HG02943 (cell line): ENCODE measurements around the gene EME1.

Source experiments
- ATAC-seq: cut with Tn5 transposase; IDR thresholded peaks from one replicate; pipeline ENCODE4 v1.9.1; 2021; ENCODE audit warnings: mild to moderate bottlenecking, low read depth, moderate library complexity; ENCODE audit not compliant: unreplicated experiment

EME1 gene

DNA sequence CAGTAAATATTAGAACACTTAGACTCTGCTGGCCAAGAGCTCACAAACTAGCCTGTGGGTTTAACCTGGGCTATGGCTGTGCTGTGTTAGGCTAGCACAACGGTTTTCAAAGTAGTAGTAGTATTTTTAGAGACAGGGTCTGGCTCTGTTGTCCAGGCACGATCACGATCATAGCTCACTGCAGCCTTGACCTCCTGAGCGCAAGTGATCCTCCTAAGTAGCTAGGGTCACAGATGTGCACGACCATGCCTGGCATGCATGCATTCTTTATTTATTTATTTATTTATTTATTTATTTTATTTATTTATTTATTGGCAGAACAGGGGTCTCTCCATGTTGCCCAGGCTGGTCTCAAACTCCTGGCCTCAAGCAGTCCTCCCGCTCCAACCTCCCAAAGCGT lies 10.4 kb upstream of the EME1 start:
- no peak for ATAC-seq

DNA sequence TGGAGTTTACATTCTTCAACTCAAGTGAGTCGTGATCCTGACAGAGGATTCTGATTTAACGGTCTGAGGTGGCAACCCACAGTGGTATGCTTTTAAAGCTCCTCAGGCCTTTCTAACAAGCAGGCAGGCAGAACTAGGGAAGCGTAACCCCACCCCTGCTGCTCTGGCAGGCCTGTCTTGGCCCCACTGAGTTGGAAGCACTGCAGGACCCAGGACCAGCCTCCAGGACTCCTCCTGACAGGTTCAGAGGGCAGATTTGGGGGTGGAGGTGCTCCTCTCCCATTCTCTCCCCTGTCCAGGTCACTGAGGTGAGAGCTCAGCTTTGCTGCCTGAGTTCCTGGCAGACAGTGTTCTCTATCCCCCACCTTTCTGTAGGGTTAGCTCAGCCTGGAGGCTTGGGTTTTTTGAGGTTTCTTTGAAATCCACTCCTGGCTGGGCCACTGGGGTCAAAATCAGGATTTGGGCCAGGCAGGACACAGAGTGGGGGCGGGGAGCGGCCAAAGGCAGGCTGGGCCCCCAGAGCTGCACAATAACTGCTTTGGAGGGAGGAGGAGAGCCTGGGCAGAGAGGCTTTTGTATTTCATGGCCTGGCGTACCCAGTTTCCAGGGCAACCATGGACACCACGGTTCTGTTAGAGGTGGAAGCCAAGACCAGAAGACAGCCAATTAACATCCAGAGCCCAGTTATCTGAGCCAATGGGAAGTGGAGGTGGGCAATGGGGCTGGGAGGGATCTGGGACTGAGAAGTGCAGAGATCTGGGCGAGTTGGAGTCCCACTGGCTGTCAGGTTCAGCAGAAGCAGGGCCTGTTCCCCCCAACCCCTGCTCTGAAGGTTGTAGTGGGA lies 9.6 kb upstream of the EME1 start:
- ATAC-seq, result no peak

GRCh38 chr17:50364061-50364458 lies 9.0 kb upstream of the EME1 start:
- ATAC-seq, result no peak

- no peak for ATAC-seq
Measured at GRCh38 chr17:50364715-50365114, 8.3 kb upstream of the EME1 start.

GRCh38 chr17:50365165-50365564 lies 7.9 kb upstream of the EME1 start:
- no peak for ATAC-seq

DNA sequence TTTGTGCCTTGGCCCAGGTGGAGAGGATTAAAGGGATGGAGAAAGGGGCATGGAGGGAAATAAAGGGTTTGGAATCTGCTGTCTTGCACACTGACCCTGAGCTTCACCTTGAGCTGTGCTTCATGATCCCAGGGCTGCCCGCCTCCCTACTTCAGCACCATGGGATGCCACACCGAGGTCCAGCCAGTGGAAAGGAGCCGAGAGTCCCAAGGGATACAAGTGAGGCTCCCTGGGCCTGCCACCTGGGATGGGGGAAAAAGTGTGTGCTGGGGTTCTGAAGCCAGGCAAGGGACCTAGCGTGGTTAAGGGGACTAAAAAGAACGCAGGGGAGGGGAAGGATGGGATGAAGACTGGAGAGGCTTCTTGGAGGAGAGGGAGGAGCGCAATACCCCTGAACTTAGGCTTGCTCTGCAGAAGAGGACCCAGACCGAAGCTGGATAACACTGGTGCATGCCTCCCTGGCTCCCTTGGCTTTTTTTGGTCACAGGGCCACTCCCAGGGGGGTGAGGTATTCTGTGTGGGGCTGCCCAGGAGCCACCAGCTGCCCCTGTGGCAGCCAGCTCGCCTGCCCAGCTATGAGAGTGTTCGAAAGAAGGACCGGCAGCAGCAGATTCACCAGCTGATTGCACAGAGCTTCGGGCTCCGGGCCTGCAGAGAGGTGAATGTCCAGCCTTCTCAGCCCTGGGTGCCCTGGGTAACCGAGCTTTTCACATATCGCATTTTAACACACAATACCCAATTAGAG lies 7.2 kb upstream of the EME1 start:
- ATAC-seq, result no peak

- no peak for ATAC-seq
Measured at GRCh38 chr17:50367401-50367800, 5.6 kb upstream of the EME1 start.

DNA sequence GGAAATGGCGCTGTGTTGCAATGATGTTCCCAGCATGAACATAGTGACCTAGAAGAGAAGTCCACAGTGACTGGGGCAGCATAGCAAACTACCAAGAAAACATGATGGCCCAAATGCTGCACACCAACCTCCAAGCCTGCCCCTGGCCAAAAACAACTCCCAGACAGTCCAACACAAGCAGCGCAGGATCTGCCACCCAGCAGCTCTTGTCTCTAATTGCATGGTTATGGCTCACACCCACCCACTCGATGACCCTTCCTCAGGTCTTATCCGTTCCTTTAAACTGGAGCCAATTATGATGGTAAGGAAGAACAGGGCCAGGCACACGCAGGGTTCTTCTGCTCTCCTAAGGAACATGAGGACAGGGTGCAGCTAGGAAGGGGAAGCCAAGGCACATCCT lies 3.0 kb upstream of the EME1 start:
- ATAC-seq, result no peak

GRCh38 chr17:50371526-50371925 lies 1.5 kb upstream of the EME1 start:
- ATAC-seq, result no peak

DNA sequence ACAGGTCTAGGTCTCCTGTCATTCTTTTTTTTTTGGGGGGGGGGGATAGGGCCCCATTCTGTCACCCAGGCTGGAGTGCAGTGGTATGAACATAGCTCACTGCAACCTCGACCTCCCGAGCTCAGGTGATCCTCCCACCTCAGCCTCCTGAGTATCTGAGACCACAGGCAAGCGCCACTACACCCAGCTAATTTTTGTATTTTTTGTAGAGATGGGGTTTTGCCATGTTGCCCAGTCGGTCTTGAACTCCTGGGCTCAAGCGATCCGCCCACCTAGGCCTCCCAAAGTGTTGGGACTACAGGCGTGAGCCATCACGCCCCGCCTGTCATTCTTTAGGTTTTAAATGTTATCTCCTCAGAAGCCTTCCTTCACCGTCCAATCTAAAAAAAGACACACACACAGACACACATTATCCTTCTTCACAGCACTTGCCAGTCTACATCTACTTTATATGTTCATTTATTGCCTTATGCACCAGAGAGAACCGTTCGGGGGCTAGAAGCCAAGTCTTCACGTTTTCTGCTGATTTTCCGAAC lies 739 bp upstream of the EME1 start:
- no peak for ATAC-seq

GRCh38 chr17:50373705-50374104 lies 676 bp downstream of the EME1 start:
- no peak for ATAC-seq

GRCh38 chr17:50375858-50376538 lies 3.0 kb downstream of the EME1 start:
- ATAC-seq, result no peak

GRCh38 chr17:50379351-50380132 lies 6.5 kb downstream of the EME1 start:
- no peak for ATAC-seq

DNA sequence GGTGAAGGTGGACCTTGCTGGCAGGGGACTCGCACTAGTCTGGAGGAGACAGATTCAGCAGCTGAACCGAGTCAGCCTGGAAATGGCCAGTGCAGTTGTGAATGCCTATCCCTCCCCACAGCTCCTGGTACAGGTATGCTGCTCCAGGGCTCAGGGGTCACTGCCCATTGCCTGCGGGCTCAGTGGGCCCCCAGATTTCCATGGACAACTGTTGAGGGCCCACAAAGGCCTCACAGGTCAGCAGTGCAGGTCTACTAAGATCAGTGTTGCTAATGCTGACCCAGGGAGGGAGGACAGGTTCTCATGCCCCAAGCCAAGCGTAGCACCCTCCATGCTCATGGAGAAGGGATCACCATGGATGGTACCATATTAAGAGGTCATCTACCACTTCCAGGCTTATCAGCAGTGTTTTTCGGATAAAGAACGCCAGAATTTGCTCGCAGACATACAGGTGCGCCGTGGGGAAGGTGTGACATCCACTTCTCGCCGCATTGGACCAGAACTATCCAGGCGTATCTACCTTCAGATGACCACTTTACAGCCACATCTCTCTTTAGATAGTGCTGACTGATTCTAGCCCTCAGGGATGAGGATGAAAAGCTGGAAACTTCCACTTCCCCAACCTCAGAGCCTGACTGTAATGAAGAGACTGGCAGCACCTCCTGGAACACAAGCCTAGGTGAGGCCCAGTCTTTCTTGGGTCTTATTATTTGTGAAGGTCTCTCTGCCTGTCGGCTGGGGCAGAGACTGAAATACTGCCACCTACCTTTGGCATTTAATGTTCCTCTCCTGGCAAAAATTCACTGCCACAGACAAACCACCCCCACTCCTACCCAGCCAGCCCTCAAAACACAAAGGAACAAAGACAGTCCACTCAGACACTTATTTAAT lies 7.6 kb downstream of the EME1 start:
- ATAC-seq, result no peak

DNA sequence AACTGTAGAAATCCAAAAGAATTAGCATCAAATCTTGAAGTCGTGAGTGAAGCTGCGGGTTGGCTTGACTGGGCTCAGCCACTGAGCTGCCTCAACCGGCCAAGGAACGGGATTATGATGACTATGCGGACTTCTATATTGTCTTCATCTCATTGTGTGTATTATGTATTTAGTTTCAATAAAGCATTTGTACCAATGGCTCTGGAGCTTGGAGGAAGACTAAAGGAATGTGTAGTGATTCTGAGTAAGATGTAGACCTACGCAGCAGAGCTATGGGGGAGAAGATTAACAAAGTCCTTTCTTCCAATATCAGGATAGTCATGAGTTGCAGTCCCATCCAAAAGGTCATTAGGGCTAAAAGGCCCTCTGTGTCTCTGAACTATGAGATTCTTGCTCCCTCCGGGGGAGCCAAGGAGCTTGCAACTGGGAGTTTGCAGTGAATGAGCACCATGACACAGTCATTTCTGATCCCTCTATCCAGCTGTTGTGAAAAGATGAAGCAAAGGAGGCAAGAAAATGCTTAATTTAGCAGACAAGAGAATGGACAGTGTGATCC lies 8.3 kb downstream of the EME1 start:
- ATAC-seq, result no peak

DNA sequence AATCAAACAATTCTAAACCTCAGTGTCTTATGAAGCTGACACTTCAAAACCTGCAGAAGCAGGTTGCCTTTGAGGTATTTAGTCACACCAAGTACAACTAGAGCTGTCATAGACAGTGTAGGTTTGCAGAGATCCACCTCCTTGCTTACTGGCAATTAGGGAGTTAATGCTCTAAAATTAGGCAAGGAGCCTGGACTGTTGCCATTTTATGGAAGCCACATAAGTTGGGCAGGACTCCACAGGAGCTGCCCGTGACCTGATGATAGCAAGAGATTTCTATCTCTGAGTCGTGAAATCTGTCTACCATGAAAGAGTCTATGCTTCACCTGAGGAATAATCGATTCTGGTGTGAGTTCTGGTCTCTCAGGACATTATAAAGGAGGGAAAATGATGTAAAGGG lies 8.9 kb downstream of the EME1 start:
- ATAC-seq, result no peak

- no peak for ATAC-seq
Measured at GRCh38 chr17:50382931-50383330, 9.9 kb downstream of the EME1 start.

DNA sequence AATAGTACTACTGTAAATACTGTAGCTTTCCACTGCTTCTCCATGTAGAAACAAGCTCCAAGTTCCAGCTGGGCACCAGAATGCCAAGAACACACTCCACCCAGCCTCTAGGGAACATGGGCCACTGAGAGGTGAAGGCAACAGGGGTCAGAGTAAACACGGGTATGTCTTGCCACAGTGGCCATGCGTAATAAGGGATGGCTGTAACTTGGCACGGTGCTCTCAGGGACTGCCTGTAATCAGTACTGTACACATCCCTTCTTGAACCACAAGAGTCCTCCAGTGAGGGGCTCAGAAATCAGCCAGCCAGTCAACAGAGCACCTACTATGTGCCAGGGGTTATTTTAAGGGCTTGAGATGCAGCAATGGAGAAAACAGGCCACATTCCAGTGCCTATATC lies 13.5 kb downstream of the EME1 start:
- no peak for ATAC-seq

GRCh38 chr17:50388728-50389127 lies 15.7 kb downstream of the EME1 start:
- ATAC-seq, result no peak
